Right lobe of liver (tissue), 4 donors: ENCODE results near the gene KIAA2012.

Experiments
- POLR2A ChIP-seq: fragments of 450-650 bp; IDR thresholded peaks from one replicate; pipeline ENCODE4 v1.6.1; 2017; ENCODE audit warnings: antibody characterized with exemption, mild to moderate bottlenecking
- TF ChIP-seq, protein P1 (sequence below), 4 donors: fragments of 200-600 bp in 3 of 4; fragments of 450-650 bp in 1 of 4; IDR thresholded peaks; one replicate each; pipeline versions ENCODE4 v1.5.1 to v1.8.0; 2016 to 2022; ENCODE audit warnings: antibody characterized with exemption in 4 of 4, mild to moderate bottlenecking in 2 of 4
- donor health status: DM: no; HTN: no; CAD: no.
- donor health status: DM: no; HTN: no; CAD: no.
- donor health status: DM: no; HTN: yes; CAD: no.

DNA sequence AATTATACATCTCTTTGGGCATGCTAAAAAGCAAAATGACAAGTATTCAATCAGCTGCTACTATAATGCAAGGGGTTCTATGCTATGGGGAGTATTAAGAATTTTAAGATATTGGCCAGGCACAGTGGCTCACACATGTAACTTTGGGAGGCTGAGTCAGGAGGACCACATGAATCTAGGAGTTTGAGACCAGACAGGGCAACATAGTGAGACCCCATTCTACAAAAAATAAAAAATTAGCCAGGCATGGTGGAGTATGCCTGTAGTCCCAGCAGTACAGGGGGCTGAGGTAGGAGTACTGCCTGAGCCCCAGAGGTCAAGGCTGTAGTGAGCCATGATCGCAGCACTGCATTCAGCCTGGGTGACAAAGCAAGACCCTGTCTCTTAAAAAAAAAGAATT, 5.5 kb upstream of the KIAA2012 start:
- TF ChIP-seq, protein P1, sequence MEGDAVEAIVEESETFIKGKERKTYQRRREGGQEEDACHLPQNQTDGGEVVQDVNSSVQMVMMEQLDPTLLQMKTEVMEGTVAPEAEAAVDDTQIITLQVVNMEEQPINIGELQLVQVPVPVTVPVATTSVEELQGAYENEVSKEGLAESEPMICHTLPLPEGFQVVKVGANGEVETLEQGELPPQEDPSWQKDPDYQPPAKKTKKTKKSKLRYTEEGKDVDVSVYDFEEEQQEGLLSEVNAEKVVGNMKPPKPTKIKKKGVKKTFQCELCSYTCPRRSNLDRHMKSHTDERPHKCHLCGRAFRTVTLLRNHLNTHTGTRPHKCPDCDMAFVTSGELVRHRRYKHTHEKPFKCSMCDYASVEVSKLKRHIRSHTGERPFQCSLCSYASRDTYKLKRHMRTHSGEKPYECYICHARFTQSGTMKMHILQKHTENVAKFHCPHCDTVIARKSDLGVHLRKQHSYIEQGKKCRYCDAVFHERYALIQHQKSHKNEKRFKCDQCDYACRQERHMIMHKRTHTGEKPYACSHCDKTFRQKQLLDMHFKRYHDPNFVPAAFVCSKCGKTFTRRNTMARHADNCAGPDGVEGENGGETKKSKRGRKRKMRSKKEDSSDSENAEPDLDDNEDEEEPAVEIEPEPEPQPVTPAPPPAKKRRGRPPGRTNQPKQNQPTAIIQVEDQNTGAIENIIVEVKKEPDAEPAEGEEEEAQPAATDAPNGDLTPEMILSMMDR (IDR thresholded peaks at IDR 0.05): no peak
- no peak for TF ChIP-seq POLR2A
